Measurements from ENCODE around the gene ALAS1. TPM values are rescaled to one million over a fixed set of nuclear protein-coding genes. Genes with fewer than 3 reads are reported as not detected.

ALAS1 gene
- total RNA-seq, 1 donor from 2014 or later, result 56.3 TPM

- Mint-ChIP-seq H3K9me3 (ENCODE audit: unreplicated experiment) (peaks cover 5% of the 10 kb centered on the region), H3K27me3 (ENCODE audit: low read depth, unreplicated experiment) (no peaks in the 10 kb centered on the region), H3K27ac (ENCODE audit: unreplicated experiment) (peak overlapping the region; percentile 94), H3K4me1 (ENCODE audit: low read depth, unreplicated experiment) (peaks cover 30% of the 10 kb centered on the region), H3K4me3 (ENCODE audit: unreplicated experiment) (peak overlapping the region; percentile 99), H3K36me3 (ENCODE audit: low read depth, unreplicated experiment) (peaks cover 4% of the 10 kb centered on the region)
- H3K27ac ChIP-seq (ENCODE audit: low read depth, low read length), result peak overlapping the region; percentile 85
- no peak for TF ChIP-seq EZH2 (IDR thresholded peaks at IDR 0.05; ENCODE audit: insufficient read depth, low read length)
- TF ChIP-seq, protein P1, sequence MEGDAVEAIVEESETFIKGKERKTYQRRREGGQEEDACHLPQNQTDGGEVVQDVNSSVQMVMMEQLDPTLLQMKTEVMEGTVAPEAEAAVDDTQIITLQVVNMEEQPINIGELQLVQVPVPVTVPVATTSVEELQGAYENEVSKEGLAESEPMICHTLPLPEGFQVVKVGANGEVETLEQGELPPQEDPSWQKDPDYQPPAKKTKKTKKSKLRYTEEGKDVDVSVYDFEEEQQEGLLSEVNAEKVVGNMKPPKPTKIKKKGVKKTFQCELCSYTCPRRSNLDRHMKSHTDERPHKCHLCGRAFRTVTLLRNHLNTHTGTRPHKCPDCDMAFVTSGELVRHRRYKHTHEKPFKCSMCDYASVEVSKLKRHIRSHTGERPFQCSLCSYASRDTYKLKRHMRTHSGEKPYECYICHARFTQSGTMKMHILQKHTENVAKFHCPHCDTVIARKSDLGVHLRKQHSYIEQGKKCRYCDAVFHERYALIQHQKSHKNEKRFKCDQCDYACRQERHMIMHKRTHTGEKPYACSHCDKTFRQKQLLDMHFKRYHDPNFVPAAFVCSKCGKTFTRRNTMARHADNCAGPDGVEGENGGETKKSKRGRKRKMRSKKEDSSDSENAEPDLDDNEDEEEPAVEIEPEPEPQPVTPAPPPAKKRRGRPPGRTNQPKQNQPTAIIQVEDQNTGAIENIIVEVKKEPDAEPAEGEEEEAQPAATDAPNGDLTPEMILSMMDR (IDR thresholded peaks at IDR 0.05; ENCODE audit: insufficient read depth, low read depth, low read length), result no peak
- H3K9ac ChIP-seq (ENCODE audit: low read length), result peak overlapping the region; percentile 88
- DNase-seq (ENCODE audit: low read depth) (peak; percentile 16), FAIRE-seq (no peak)
- peak overlapping the region; percentile 92 for H3K4me2 ChIP-seq (ENCODE audit: low read length)
- H3K79me2 ChIP-seq (ENCODE audit: insufficient read depth, low read length), result peaks cover 55% of the 10 kb centered on the region
- H3K36me3 ChIP-seq (ENCODE audit: insufficient read depth, low read length), result peaks cover 2% of the 10 kb centered on the region
- no peaks in the 10 kb centered on the region for H3K27me3 ChIP-seq (ENCODE audit: insufficient read depth, low read length)
- peak overlapping the region; percentile 83 for H3K4me3 ChIP-seq (ENCODE audit: insufficient read depth, low read depth, low read length)
- H4K20me1 ChIP-seq (ENCODE audit: insufficient read depth, low read length), result peaks cover 36% of the 10 kb centered on the region
- H3K4me1 ChIP-seq (ENCODE audit: insufficient read depth, low read length), result peaks cover 41% of the 10 kb centered on the region
- no peaks in the 10 kb centered on the region for H3K9me3 ChIP-seq (ENCODE audit: insufficient read depth, low read depth, low read length)
- no peak overlapping the region for H2AFZ ChIP-seq (ENCODE audit: low read depth, low read length)
These were observed 40.3 kb downstream of the ALAS1 start for GRCh38 chr3:52238193-52238760.

DNA sequence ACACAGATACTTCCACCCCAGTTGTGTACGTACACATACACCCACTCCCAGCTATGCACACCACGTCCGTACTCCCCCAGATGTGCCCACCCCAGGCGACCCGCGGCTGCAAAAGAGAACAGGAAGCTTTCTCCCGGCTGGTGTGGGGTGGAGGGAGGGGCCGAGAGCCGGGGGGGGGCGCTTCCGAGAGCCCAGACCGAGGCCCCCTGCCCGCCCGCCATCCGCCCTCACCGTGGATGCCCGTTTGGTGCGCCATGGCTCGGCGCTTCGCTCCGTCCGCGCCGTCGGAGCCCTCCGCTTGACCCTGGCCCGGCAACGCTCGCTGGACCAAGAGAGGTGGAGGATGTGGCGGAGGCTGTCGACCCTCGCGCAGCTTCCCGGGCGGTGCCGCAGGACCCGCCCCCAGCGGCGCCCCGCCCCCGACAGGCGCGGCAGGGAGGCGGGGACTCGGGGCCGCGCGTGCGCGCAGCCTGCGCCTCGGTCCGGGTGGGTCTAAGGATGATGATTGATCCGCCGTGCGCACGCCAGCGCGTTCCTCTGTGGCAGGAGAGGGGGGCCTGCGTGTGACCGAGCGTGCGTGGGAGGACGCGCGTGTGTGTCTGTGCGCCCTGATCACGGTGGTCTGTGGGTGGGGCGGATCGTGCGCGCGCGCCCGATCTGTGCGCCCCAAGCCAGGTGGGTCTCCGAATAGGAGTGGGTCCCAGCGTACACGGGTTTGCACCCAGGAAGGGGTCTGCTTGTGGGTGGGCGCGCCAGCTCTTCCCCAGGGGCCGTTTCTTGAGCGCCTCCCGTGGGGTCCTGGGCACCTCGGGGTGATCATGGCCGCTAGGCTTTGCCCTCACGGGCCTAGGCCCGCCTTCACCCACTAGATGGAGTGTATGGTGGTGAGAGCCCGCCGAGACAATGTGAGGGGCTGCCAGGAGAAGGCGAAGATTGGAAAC, 41.1 kb downstream of the ALAS1 start, which contains the start of gene TWF2:
Gene TWF2 (minus strand): TSS at position 398 of the 941 bp plus-strand sequence. CDS start 142 bp downstream, at position 256.
- H3K27ac Mint-ChIP-seq (ENCODE audit: unreplicated experiment), result peak within 1 kb of the TSS; percentile 100
- peak within 1 kb of the TSS; percentile 88 for H3K9ac ChIP-seq (ENCODE audit: low read length)
- peak within 1 kb of the TSS; percentile 99 for H3K4me3 Mint-ChIP-seq (ENCODE audit: unreplicated experiment)
- H3K9me3 Mint-ChIP-seq (ENCODE audit: unreplicated experiment), result peaks cover 7% of the 10 kb centered on the region
- H3K4me3 ChIP-seq (ENCODE audit: insufficient read depth, low read depth, low read length), result peak within 1 kb of the TSS; percentile 83
- H3K27me3 Mint-ChIP-seq (ENCODE audit: low read depth, unreplicated experiment), result no peaks in the 10 kb centered on the region
- no peaks in the 10 kb centered on the region for H3K9me3 ChIP-seq (ENCODE audit: insufficient read depth, low read depth, low read length)
- H3K27ac ChIP-seq (ENCODE audit: low read depth, low read length), result peak within 1 kb of the TSS; percentile 85
- H3K4me2 ChIP-seq (ENCODE audit: low read length), result peak within 1 kb of the TSS; percentile 92
- DNase-seq (ENCODE audit: low read depth) (peak; percentile 50), FAIRE-seq (no peak)
- peaks cover 7% of the 10 kb centered on the region for H3K36me3 Mint-ChIP-seq (ENCODE audit: low read depth, unreplicated experiment)
- H3K79me2 ChIP-seq (ENCODE audit: insufficient read depth, low read length), result peaks cover 51% of the 10 kb centered on the region
- H3K4me1 Mint-ChIP-seq (ENCODE audit: low read depth, unreplicated experiment), result peaks cover 30% of the 10 kb centered on the region
- H4K20me1 ChIP-seq (ENCODE audit: insufficient read depth, low read length), result peaks cover 33% of the 10 kb centered on the region
- TF ChIP-seq, protein P1 (IDR thresholded peaks at IDR 0.05; ENCODE audit: insufficient read depth, low read depth, low read length), result no peak
- TF ChIP-seq EZH2 (IDR thresholded peaks at IDR 0.05; ENCODE audit: insufficient read depth, low read length), result no peak
- peak within 1 kb of the TSS; percentile 90 for H2AFZ ChIP-seq (ENCODE audit: low read depth, low read length)
- peaks cover 2% of the 10 kb centered on the region for H3K36me3 ChIP-seq (ENCODE audit: insufficient read depth, low read length)
- H3K4me1 ChIP-seq (ENCODE audit: insufficient read depth, low read length), result peaks cover 45% of the 10 kb centered on the region
- no peaks in the 10 kb centered on the region for H3K27me3 ChIP-seq (ENCODE audit: insufficient read depth, low read length)
